H1 (cell line): ENCODE measurements around the gene TRIM28. TPM values are rescaled to one million over a fixed set of nuclear protein-coding genes. Genes with fewer than 3 reads are reported as not detected.

ENCODE experiments used
- CBX5 ChIP-seq: fragments of 300-800, 300-1000 bp; sonication (generic); IDR thresholded peaks from 2 replicates; pipeline ENCODE4 v1.7.1; 2016; ENCODE audit warnings: antibody characterized with exemption, low read length, low read depth
- CBX8 ChIP-seq: fragments of 300-800, 300-1000 bp; sonication (generic); IDR thresholded peaks from 2 replicates; pipeline ENCODE4 v1.7.1; 2016; ENCODE audit warnings: low read depth, low read length, borderline replicate concordance
- CREB1 ChIP-seq: IDR thresholded peaks from 2 replicates; pipeline ENCODE4 v1.6.1; 2012; ENCODE audit warnings: inconsistent platforms
- CTBP2 ChIP-seq: IDR thresholded peaks from 2 replicates; pipeline ENCODE4 v1.7.0; 2011; ENCODE audit warnings: borderline replicate concordance, mild to moderate bottlenecking, moderate library complexity, mixed read lengths, low read length; ENCODE audit not compliant: insufficient read depth, insufficient read length
- MAFK ChIP-seq: IDR thresholded peaks from 2 replicates; pipeline ENCODE4 v1.6.1; 2012; ENCODE audit warnings: low read depth, mild to moderate bottlenecking, improper control_type of control experiment, low read length
- NRF1 ChIP-seq: IDR thresholded peaks from 2 replicates; pipeline ENCODE4 v1.6.1; 2011; ENCODE audit warnings: mild to moderate bottlenecking, low read depth, low read length, improper control_type of control experiment
- PHF8 ChIP-seq: fragments of 200-600 bp; sonication (generic); conservative IDR thresholded peaks from 2 replicates; pipeline ENCODE4 v1.7.1; 2012; ENCODE audit warnings: low read depth, mild to moderate bottlenecking, inconsistent platforms, low read length, moderate library complexity
- POLR2AphosphoS5 ChIP-seq: IDR thresholded peaks from 2 replicates; pipeline ENCODE4 v1.6.1; 2011; ENCODE audit warnings: low read depth, low read length
- RBBP5 ChIP-seq: IDR thresholded peaks from 2 replicates; pipeline ENCODE4 v1.7.1; 2012; ENCODE audit warnings: low read depth, mild to moderate bottlenecking, inconsistent platforms, low read length, moderate library complexity, borderline replicate concordance
- RFX5 ChIP-seq: IDR thresholded peaks from 2 replicates; pipeline ENCODE4 v1.6.1; 2011; ENCODE audit warnings: low read depth, low read length, improper control_type of control experiment, borderline replicate concordance
- RNF2 ChIP-seq: fragments of 200-900, 300-1000 bp; sonication (generic); IDR thresholded peaks from 2 replicates; pipeline ENCODE4 v1.7.1; 2016; ENCODE audit warnings: borderline replicate concordance, low read depth, mild to moderate bottlenecking, antibody characterized with exemption, low read length; ENCODE audit not compliant: poor library complexity, severe bottlenecking; ENCODE audit errors: missing control alignments
- RXRA ChIP-seq: IDR thresholded peaks from 2 replicates; pipeline ENCODE4 v1.6.1; 2011; ENCODE audit warnings: low read depth, mild to moderate bottlenecking, low read length, moderate library complexity; ENCODE audit not compliant: insufficient read depth
- SAP30 ChIP-seq: fragments of 300-600 bp; sonication (generic); IDR thresholded peaks from 2 replicates; pipeline ENCODE4 v1.7.1; 2012; ENCODE audit warnings: low read length, moderate library complexity, mild to moderate bottlenecking, inconsistent platforms; ENCODE audit not compliant: insufficient read depth, insufficient replicate concordance
- TAF1 ChIP-seq: IDR thresholded peaks from 2 replicates; pipeline ENCODE4 v1.6.1; 2011; ENCODE audit warnings: mild to moderate bottlenecking, low read depth, low read length
- TAF7 ChIP-seq: optimal IDR thresholded peaks from 2 replicates; pipeline ENCODE3; 2011; ENCODE audit warnings: low read depth, mild to moderate bottlenecking, inconsistent platforms, low read length, moderate library complexity, borderline replicate concordance
- TCF12 ChIP-seq: IDR thresholded peaks from 2 replicates; pipeline ENCODE4 v1.6.1; 2011; ENCODE audit warnings: low read depth, mild to moderate bottlenecking, low read length
- polyA plus RNA-seq, 7 experiments: library from polyadenylated mRNA; depleted of rRNA in 3 of 7; stranded (reverse) in 5 of 7; unstranded in 2 of 7; fragments of >200 nt in 5 of 7; fragments of 200-250 nt in 2 of 7; gene quantifications; 1 replicate in 5 of 7; 2 replicates in 1 of 7; 4 replicates in 1 of 7; pipeline versions ENCODE4 v1.2.1 to v1.2.3, GENCODE V29; 2011 to 2013; ENCODE audit warnings: missing spikeins in 2 of 7, mixed read lengths in 2 of 7
- total RNA-seq: library from RNA; stranded (reverse); fragmentation: NEBNext Ultra II Directional; extraction: Animal tissue kit (Norgen Biotek cat#: 25700); gene quantifications from 2 replicates; pipeline ENCODE4 v1.2.1, GENCODE V29; 2021
- TF ChIP-seq, protein P1 (sequence below): IDR thresholded peaks from 2 replicates; pipeline ENCODE4 v1.6.1; 2012; ENCODE audit warnings: low read length, inconsistent platforms
- TF ChIP-seq, protein P2 (sequence below): IDR thresholded peaks from 2 replicates; pipeline ENCODE4 v1.6.1; 2012; ENCODE audit warnings: inconsistent platforms
- TF ChIP-seq, protein P3 (sequence below): IDR thresholded peaks from 2 replicates; pipeline ENCODE4 v1.6.1; 2011; ENCODE audit warnings: low read depth, mild to moderate bottlenecking, low read length; ENCODE audit not compliant: insufficient read depth

The TRIM28 gene
- total and polyA plus RNA-seq, 2 of the 8 experiments (the other 6 are each of a cell fraction or from before 2014, with no cell fraction given): 1,433 to 1,442 TPM

DNA sequence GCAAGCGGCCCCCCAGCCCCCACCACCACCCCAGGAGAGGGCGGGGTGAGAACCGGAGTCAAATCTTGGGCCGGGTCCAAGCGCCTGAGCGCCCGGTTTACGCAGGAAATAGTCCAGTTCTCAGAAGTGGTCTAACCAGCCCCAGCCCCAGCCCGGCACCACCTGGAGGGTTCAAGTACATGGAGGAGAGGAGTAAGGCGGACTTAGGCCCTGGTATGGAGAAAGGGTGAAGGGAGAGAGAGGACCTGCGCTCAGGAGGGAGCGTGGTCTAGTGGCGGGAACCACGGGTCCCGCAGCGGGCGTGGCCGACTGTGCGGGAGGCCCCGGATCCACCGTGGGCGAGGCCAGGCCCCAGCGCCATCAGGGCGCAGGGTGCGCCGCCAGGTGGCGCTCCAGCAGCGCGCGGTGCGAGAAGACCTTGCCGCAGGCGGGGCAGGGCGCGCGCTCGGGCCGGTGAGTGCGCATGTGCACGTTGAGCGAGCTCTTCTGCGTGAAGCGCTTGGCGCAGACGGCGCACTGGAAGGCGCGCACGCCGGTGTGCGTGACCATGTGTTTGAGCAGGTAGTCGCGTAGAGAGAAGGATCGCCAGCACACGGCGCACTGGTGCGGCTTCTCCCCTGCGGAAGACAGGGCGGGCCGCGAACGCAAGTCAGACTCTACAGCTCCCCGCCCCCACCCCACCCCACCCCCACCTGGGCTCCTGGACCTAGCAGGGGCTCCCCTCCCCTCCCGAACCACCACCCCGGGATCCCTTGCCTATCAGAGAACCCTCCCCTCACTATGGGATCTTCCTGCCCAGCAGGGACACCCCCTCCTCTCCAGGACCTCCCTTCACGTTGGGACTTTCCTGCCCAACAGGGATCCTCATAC, 29.9 kb upstream of the TRIM28 start (continued):
- TF ChIP-seq, protein P1, sequence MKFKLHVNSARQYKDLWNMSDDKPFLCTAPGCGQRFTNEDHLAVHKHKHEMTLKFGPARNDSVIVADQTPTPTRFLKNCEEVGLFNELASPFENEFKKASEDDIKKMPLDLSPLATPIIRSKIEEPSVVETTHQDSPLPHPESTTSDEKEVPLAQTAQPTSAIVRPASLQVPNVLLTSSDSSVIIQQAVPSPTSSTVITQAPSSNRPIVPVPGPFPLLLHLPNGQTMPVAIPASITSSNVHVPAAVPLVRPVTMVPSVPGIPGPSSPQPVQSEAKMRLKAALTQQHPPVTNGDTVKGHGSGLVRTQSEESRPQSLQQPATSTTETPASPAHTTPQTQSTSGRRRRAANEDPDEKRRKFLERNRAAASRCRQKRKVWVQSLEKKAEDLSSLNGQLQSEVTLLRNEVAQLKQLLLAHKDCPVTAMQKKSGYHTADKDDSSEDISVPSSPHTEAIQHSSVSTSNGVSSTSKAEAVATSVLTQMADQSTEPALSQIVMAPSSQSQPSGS: no peak
- TF ChIP-seq CBX5: no peak
- TF ChIP-seq TAF7: peak; percentile 66
- no peak for TF ChIP-seq SAP30
- no peak for TF ChIP-seq RNF2
- peak; percentile 71 for TF ChIP-seq NRF1
- TF ChIP-seq, protein P2, sequence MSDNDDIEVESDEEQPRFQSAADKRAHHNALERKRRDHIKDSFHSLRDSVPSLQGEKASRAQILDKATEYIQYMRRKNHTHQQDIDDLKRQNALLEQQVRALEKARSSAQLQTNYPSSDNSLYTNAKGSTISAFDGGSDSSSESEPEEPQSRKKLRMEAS: peak; percentile 94
- TF ChIP-seq RBBP5: no peak
- TF ChIP-seq, protein P3, sequence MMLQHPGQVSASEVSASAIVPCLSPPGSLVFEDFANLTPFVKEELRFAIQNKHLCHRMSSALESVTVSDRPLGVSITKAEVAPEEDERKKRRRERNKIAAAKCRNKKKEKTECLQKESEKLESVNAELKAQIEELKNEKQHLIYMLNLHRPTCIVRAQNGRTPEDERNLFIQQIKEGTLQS: no peak
- TF ChIP-seq TCF12: no peak
- no peak for TF ChIP-seq CTBP2
- no peak for TF ChIP-seq RFX5
- TF ChIP-seq PHF8: 0 out of 2 replicates have a peak, but pooled peaks have one; percentile 16
- TF ChIP-seq MAFK: no peak; the same call in 1 of the 2 replicates
- peak; percentile 80; the same call in 1 of the 2 replicates for TF ChIP-seq CREB1
- peak; percentile 75 for TF ChIP-seq TAF1
- TF ChIP-seq RXRA: 0 out of 2 replicates have a peak, but pooled peaks have one; percentile 5
- TF ChIP-seq POLR2AphosphoS5: peak; percentile 95
- TF ChIP-seq CBX8: no peak
